Gastroesophageal sphincter (tissue), 4 donors: ENCODE data around the gene MMP25. TPM values are rescaled to one million over a fixed set of nuclear protein-coding genes. Genes with fewer than 3 reads are reported as not detected.

Experiments
- ATAC-seq: fragments of 150-250 bp; one replicate; pipeline ENCODE4 v1.9.1; 2016; ENCODE audit warnings: mild to moderate bottlenecking, moderate library complexity
- H3K27ac ChIP-seq, 4 donors: fragments of 200-600 bp; sonication (generic) in 3 of 4; 1 replicate in 3 of 4; 2 replicates in 1 of 4; pipeline ENCODE4 v1.5.1; 2016 to 2019
- H3K27me3 ChIP-seq: fragments of 200-600 bp; sonication (generic); one replicate; pipeline ENCODE4 v1.5.1; 2019
- H3K36me3 ChIP-seq, 2 donors: fragments of 200-600 bp; sonication (generic); one replicate each; pipeline ENCODE4 v1.5.1; 2019; ENCODE audit warnings: control low read depth in 1 of 2
- H3K4me1 ChIP-seq, 3 donors: fragments of 200-600 bp; sonication (generic); 1 replicate in 2 of 3; 2 replicates in 1 of 3; pipeline ENCODE4 v1.5.1; 2016 to 2019; ENCODE audit warnings: control low read depth in 2 of 3
- H3K4me3 ChIP-seq, 2 donors: fragments of 200-600 bp; sonication (generic); one replicate each; pipeline ENCODE4 v1.5.1; 2019; ENCODE audit warnings: mild to moderate bottlenecking in 1 of 2, moderate library complexity in 1 of 2
- H3K9me3 ChIP-seq, 3 donors: fragments of 200-600 bp; sonication (generic); one replicate each; pipeline ENCODE4 v1.5.1; 2017 to 2019; ENCODE audit warnings: control low read depth in 2 of 3
- EP300 ChIP-seq: sonication (generic); formaldehyde crosslinking; IDR thresholded peaks from one replicate; pipeline ENCODE4 v1.6.1; 2017; ENCODE audit warnings: antibody characterized with exemption, mild to moderate bottlenecking
- POLR2A ChIP-seq, 2 donors: fragments of 450-650 bp; IDR thresholded peaks; one replicate each; pipeline ENCODE4 v1.6.1; 2017; ENCODE audit warnings: antibody characterized with exemption in 2 of 2, mild to moderate bottlenecking in 2 of 2, moderate library complexity in 1 of 2
- POLR2AphosphoS5 ChIP-seq: sonication (generic); formaldehyde crosslinking; IDR thresholded peaks from one replicate; pipeline ENCODE4 v1.6.1; 2017; ENCODE audit warnings: antibody characterized with exemption
- WGBS, 2 donors: methylation state at CpG; one replicate each; pipeline ENCODE4 v1.1.5; 2018; ENCODE audit warnings: low coverage in 1 of 2; 5-methylcytosine and 5-hydroxymethylcytosine counted together
- total RNA-seq, 4 donors: library from RNA; depleted of rRNA; stranded (reverse); fragments of >200 nt; gene quantifications; one replicate each; pipeline ENCODE4 v1.1.0, GENCODE V29; 2016
- TF ChIP-seq, protein P1 (sequence below), 4 experiments: fragments of 200-600 bp in 2 of 4; fragments of 450-650 bp in 2 of 4; sonication (generic) in 1 of 4; IDR thresholded peaks; one replicate each; pipeline ENCODE4 v1.5.1; 2017 to 2019; ENCODE audit warnings: antibody characterized with exemption in 4 of 4, mild to moderate bottlenecking in 2 of 4, moderate library complexity in 2 of 4

The MMP25 gene
- total RNA-seq, 4 donors from 2014 or later, result 1.6 to 2.6 TPM; not detected in 2

DNA sequence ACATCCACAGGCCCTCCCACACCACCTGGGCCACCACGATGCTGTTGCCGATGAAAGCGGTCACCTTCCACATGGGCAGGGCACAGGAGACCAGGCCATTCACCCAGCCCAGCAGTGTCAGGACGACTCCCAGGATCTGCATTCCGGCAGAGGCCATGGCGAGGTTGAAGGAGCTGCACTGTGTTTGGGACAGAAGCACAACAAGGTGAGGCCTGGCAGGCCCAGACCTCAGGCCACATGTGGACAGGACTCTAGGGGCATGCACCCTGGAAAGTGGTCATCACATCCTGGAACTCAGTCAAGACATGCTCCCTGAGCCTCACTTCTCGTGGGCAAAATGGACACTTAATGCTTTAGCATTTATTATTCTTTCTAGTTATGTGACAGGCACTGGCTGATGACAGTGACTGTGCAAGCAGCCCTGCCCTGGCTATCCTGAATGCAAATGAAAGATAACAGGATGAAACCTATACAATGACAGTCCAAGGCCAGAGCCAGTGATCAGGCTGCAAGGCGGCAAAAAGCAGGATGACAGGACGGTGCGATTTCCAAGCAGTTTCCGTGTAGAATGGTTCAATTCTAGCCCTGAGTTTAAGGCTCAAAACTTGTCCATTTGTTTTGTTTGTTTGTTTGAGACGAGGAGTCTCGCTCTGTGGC is 30.4 kb upstream of the MMP25 start:
- WGBS, 2 donors, result 89 to 97% methylated on average over 5 to 7 of the region's 13 CpGs
- Histone ChIP-seq H3K9me3 (no peaks in the 10 kb centered on the region), H3K27me3 (peaks cover 78% of the 10 kb centered on the region), H3K4me3 (no peak overlapping the region), H3K36me3 (no peaks in the 10 kb centered on the region), H3K27ac (no peak overlapping the region), H3K4me1 (peaks cover 0 to 27% (median 4%) of the 10 kb centered on the region in 3 donors)
- no peak for ATAC-seq
- TF ChIP-seq POLR2A (IDR thresholded peaks at IDR 0.05), result no peak
- TF ChIP-seq, protein P1, sequence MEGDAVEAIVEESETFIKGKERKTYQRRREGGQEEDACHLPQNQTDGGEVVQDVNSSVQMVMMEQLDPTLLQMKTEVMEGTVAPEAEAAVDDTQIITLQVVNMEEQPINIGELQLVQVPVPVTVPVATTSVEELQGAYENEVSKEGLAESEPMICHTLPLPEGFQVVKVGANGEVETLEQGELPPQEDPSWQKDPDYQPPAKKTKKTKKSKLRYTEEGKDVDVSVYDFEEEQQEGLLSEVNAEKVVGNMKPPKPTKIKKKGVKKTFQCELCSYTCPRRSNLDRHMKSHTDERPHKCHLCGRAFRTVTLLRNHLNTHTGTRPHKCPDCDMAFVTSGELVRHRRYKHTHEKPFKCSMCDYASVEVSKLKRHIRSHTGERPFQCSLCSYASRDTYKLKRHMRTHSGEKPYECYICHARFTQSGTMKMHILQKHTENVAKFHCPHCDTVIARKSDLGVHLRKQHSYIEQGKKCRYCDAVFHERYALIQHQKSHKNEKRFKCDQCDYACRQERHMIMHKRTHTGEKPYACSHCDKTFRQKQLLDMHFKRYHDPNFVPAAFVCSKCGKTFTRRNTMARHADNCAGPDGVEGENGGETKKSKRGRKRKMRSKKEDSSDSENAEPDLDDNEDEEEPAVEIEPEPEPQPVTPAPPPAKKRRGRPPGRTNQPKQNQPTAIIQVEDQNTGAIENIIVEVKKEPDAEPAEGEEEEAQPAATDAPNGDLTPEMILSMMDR (IDR thresholded peaks at IDR 0.05), result no peak
- TF ChIP-seq POLR2AphosphoS5, result no peak
- no peak for TF ChIP-seq EP300

DNA sequence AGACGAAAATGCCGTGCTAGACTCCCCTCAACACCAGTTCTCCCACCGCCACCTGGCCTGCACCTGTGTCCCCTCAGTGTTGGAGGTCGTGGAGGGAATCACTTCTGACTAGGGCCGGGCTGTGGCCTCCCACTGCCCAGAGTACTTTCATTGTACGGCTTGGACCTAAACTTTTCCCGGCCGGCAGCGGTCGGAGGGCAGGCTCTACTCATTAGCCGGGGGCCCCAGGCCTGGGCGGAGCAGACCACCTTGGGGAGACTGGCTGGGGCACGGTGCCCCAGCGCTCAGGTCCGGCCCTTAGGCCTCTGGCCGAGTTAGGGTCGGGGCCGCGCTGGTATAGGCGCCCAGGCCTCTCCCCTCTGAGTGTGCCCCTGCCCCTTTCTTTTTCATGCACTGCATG is 29.0 kb upstream of the MMP25 start:
- Histone ChIP-seq H3K9me3 (no peaks in the 10 kb centered on the region), H3K27ac (no peak overlapping the region), H3K4me3 (no peak overlapping the region), H3K36me3 (no peaks in the 10 kb centered on the region), H3K4me1 (peaks cover 0 to 40% (median 12%) of the 10 kb centered on the region in 3 donors), H3K27me3 (peaks cover 65% of the 10 kb centered on the region)
- ATAC-seq, result no peak
- TF ChIP-seq POLR2AphosphoS5, result no peak
- TF ChIP-seq EP300, result no peak
- no peak for TF ChIP-seq POLR2A (IDR thresholded peaks at IDR 0.05)
- TF ChIP-seq, protein P1 (IDR thresholded peaks at IDR 0.05), result no peak
- 20% methylated on average over 2 of the region's 20 CpGs; no CpG with 5 or more reads in 1 of the 2 donors for WGBS, 2 donors

DNA sequence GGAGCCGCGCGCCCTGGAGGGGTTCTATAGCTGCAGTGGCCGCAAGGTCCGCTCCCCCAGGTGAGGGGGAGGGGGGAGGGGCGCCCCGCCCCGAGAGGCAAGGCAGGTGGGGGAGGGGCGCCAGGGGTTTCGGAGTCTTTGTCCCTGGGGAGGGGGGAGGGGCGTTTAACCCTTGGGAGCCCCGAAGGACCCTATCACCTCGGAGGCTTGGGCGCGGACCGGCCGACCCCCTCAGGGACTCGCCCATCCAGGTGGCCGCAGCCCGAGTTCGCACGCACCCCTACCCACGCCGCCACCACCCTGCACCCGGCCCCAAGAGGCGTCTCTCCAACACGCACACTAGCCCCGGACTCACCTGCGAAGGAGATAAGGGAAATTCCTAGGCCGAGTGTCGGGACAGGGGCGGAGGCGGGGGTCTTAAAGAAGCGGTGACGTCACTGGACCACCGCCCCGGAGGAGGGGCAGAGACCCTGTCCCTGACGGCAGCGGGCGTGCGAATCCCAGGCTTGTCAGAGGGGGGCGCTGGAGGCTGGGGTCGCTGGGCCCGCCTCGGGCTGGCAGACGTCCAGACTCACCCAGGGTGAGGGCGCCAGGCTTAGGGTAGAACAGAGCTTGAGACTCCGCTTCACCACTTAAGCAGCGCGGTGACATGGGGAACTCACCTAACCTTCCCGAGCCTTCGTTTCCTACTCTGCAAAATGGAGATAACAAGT is 28.4 kb upstream of the MMP25 start, which contains the start of gene CLDN6:
CLDN6 (minus strand) TSS at position 390 of the 713 bp plus-strand sequence. CDS start 2,162 bp downstream, outside the sequence.
- no peaks in the 10 kb centered on the region for H3K36me3 ChIP-seq
- WGBS, 2 donors, result 8 to 33% methylated on average over 3 to 10 of the region's 52 CpGs
- TF ChIP-seq, protein P1 (IDR thresholded peaks at IDR 0.05), result peak in 1 of 4 experiments; percentile 13
- TF ChIP-seq POLR2A (IDR thresholded peaks at IDR 0.05), result no peak
- no peak within 1 kb of the TSS for H3K4me3 ChIP-seq
- H3K27me3 ChIP-seq, result peaks cover 59% of the 10 kb centered on the region
- H3K4me1 ChIP-seq, result peaks cover 0 to 46% (median 18%) of the 10 kb centered on the region in 3 donors
- no peak within 1 kb of the TSS for H3K27ac ChIP-seq
- H3K9me3 ChIP-seq, result no peaks in the 10 kb centered on the region
- no peak for ATAC-seq

DNA sequence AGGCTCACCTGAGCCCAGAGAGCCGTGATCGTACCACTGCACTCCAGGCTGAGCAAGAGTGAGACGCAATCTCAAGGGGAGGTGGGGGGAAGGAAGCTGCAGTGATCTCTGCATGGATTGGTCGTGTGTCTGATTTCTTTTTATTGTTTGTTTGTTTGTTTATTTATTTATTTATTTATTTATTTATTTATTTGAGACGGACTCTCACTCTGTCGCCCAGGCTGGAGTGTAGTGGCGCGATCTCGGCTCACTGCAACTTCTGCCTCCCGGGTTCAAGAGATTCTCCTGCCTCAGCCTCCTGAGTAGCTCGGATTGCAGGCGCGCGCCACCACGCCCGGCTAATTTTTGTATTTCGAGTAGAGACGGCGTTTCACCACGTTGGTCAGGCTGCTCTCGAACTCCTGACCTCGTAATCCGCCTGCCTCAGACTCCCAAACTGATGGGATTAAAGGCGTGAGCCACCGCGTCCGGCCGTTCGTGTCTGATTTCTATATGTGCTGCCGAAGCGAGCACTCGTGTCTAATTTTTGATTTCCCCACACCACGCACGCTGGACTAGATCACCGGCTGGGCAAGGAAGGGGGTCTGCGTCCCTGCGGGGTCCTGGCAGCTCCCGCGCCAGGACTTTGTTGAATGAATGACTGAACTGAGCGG is 26.6 kb upstream of the MMP25 start:
- TF ChIP-seq, protein P1 (IDR thresholded peaks at IDR 0.05), result no peak
- no peak for TF ChIP-seq EP300
- TF ChIP-seq POLR2A (IDR thresholded peaks at IDR 0.05), result no peak
- no peak for TF ChIP-seq POLR2AphosphoS5
- peak overlapping the region in 1 of 2 donors; percentile 73 for H3K4me3 ChIP-seq
- H3K36me3 ChIP-seq, result no peaks in the 10 kb centered on the region
- H3K4me1 ChIP-seq, result peaks cover 0 to 62% (median 25%) of the 10 kb centered on the region in 3 donors
- ATAC-seq, result no peak
- no peaks in the 10 kb centered on the region for H3K9me3 ChIP-seq
- 44 to 50% methylated on average over 13 to 20 of the region's 40 CpGs for WGBS, 2 donors
- H3K27me3 ChIP-seq, result peaks cover 41% of the 10 kb centered on the region
- peak overlapping the region in 3 of 4 donors; percentile 95 to 97 (median 96) for H3K27ac ChIP-seq
